Activated naive CD4-positive, alpha-beta T cell treated with anti-CD3 and anti-CD28 coated beads, Interleukin-2, amount 50 U/mL, for 16 hours (primary cell): ENCODE results near the gene PGAP2.
"Not testable (repeated sequence)": the region's sequence is repeated elsewhere in the genome, so short reads cannot be mapped to it uniquely, and the experiment has no call there.

Source experiments
- DNase-seq: peaks from one replicate; pipeline ENCODE4 v3.0.0-alpha.2; 2020

Gene PGAP2

DNA sequence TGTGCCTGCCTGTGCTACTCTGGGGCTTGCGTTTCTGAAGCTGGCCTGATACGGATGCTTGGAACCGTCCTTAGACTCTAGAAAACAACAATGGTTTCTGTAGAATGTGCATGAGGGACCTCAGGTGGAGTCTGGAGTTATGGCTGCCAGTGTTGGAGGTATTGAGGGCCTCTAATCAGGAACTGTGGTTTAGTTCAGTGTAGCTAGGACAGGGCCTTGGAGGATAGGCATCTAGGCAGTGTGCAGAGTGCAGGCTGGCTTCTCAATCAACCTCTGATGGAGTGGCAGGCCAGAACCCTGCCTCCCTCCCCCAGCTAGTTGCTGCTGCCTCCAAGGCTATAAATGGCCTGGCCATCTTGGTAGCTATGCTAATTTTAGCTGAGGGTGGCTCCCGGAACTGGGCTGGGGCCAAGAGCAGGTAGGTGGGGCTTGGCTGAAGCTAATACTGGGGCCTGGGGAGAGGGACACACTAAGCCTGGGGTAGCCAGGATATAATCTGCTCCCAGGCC is 51.1 kb downstream of the PGAP2 start:
- DNase-seq: no peak

- DNase-seq: peak; percentile 66
Observed at GRCh38 chr11:3860375-3860774, 52.0 kb downstream of the PGAP2 start.

GRCh38 chr11:3860898-3861393 is 52.6 kb downstream of the PGAP2 start:
- not testable (repeated sequence) for DNase-seq

DNA sequence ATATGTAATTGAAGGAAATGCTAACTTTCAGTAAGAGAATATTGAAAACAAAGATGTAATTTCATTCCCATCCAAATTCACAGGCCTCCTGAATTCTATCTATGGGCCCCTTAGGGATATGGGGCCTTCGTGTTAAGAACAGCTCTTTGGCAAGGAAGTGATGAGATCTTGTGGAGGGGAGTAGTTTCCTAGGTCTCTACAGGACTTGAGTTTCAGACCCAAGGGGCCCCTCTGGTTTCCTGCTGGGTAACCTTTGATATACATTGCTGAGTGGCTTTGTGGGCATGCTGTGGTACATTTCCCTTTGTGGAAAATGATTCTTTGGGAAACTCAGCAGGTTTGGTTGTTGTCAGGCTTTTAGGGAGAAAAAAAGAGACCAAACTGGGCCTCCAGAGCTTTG is 53.3 kb downstream of the PGAP2 start:
- DNase-seq: no peak

DNA sequence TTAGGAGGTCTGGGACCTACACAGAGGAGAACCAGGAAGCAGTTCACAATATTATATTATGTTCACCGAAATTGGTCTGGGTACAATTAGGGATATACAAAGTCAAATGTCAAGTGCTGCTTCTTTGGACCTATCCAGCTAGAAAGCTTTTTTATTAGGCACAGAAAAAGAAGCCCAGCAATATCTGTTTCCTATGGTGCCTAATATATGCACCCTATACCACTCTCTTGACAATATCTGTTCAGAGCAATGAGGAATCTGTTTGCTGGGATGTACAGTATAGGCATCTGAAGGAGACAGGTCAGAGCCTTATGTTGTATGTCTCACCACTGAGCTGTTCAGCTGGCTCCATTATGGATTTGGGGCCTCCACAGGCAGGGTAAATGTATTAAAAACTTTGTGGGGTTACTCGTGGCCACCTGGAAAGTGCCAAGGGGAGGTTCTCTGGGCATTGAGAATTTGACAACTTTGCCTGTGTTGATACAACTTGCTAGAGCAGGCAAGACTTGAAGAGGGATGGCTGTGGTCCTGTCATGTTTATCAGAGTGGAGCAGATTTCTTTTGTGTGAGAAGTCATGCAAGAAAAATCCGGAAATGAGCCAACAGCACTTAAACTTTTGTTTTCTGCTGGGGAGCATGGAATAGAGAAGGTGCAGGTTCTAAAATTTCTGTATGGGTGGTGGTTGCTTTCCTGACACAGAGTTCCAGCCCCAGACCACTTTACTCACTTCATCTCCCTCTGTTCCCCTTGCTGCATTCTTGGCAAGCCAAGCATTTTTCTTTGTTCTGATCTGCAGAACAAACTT is 57.2 kb downstream of the PGAP2 start:
- no peak for DNase-seq

- DNase-seq: no peak
Observed at GRCh38 chr11:3866206-3866605, 57.8 kb downstream of the PGAP2 start.

DNA sequence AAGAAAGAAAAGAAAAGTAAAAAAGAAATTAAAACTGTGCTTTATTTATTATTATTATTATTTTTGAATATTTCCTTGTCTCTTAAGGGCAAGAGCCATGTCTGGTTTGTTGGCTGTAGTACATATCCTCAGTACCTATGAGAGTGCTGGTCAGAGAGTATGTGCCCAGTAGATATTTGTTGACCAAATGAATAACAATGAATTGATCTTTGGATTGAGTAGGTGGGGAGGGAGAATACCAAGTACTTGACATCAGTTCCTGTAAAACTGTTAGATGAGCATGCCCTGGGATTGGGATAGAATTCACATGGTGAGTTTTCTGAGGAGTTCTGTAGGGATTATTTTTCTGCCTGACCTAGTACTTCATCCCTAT is 58.5 kb downstream of the PGAP2 start:
- DNase-seq: no peak

GRCh38 chr11:3867209-3868091 is 59.1 kb downstream of the PGAP2 start:
- DNase-seq: no peak

GRCh38 chr11:3873712-3874349 is 65.5 kb downstream of the PGAP2 start:
- DNase-seq: no peak
